Glutamatergic neuron (in vitro differentiated cells): ENCODE data around the gene CDV3. TPM values are rescaled to one million over a fixed set of nuclear protein-coding genes. Genes with fewer than 3 reads are reported as not detected.

Experiments
- DNase-seq: peaks from one replicate; pipeline ENCODE4 v3.0.0; 2022
- H3K27ac Mint-ChIP-seq: one replicate; pipeline ENCODE4 v1.8.0; 2020; ENCODE audit warnings: mild to moderate bottlenecking, mixed read lengths, inconsistent platforms; ENCODE audit not compliant: unreplicated experiment
- H3K27me3 Mint-ChIP-seq: one replicate; pipeline ENCODE4 v1.8.0; 2020; ENCODE audit warnings: mild to moderate bottlenecking, moderate library complexity, mixed read lengths, inconsistent platforms; ENCODE audit not compliant: unreplicated experiment
- H3K36me3 Mint-ChIP-seq: one replicate; pipeline ENCODE4 v1.8.0; 2020; ENCODE audit warnings: mild to moderate bottlenecking, mixed read lengths, inconsistent platforms; ENCODE audit not compliant: unreplicated experiment
- H3K4me1 Mint-ChIP-seq: one replicate; pipeline ENCODE4 v1.8.0; 2020; ENCODE audit warnings: mild to moderate bottlenecking, low read depth, mixed read lengths, inconsistent platforms; ENCODE audit not compliant: unreplicated experiment
- H3K4me3 Mint-ChIP-seq: one replicate; pipeline ENCODE4 v1.8.0; 2020; ENCODE audit warnings: mild to moderate bottlenecking, mixed read lengths, inconsistent platforms; ENCODE audit not compliant: unreplicated experiment
- H3K9me3 Mint-ChIP-seq: one replicate; pipeline ENCODE4 v1.8.0; 2020; ENCODE audit warnings: mild to moderate bottlenecking, moderate library complexity, mixed read lengths, inconsistent platforms; ENCODE audit not compliant: unreplicated experiment
- total RNA-seq: library from RNA; stranded (reverse); fragmentation: NEBNext Ultra II Directional; extraction: Animal tissue kit (Norgen Biotek cat#: 25700); gene quantifications from one replicate; pipeline ENCODE4 v1.2.1, GENCODE V29; 2021; ENCODE audit not compliant: unreplicated experiment
- TF ChIP-seq, protein P1 (sequence below): fragments of 200-600 bp; sonication (generic); IDR thresholded peaks from one replicate; pipeline ENCODE4 v1.5.0; 2021; ENCODE audit not compliant: partially characterized antibody, unreplicated experiment

The CDV3 gene
- total RNA-seq, 1 donor from 2014 or later = 91.2 TPM

DNA sequence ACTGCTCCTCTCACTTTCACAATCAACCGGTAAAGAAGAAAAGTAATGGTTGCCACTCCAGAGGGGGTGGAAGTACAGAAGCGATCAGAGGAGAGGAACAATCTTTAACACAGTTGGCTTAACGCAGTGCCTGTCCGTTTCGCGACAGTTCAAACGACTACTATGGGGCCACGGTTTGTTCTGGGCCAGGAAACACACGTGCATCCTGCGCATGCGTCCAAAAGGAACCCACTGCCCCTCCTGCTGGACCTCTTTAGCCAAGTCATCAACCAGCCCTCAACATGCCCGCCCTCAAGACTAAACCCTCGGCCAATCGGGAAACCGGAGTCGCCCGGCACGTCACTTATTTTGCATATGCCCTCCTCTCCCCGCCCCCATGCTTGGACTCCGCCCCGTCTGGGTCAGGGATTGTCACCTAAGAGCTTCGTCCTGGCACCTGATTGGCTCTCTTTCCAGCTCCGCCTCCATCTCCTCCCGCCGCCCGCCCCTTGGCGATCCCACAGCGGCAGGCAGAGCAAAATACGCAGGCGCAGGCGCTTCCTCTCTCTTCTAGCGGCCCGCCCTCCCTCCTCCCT lies 345 bp upstream of the CDV3 start:
- peak; percentile 100 for DNase-seq
- H3K9me3 Mint-ChIP-seq = peaks cover 6% of the 10 kb centered on the region
- TF ChIP-seq, protein P1, sequence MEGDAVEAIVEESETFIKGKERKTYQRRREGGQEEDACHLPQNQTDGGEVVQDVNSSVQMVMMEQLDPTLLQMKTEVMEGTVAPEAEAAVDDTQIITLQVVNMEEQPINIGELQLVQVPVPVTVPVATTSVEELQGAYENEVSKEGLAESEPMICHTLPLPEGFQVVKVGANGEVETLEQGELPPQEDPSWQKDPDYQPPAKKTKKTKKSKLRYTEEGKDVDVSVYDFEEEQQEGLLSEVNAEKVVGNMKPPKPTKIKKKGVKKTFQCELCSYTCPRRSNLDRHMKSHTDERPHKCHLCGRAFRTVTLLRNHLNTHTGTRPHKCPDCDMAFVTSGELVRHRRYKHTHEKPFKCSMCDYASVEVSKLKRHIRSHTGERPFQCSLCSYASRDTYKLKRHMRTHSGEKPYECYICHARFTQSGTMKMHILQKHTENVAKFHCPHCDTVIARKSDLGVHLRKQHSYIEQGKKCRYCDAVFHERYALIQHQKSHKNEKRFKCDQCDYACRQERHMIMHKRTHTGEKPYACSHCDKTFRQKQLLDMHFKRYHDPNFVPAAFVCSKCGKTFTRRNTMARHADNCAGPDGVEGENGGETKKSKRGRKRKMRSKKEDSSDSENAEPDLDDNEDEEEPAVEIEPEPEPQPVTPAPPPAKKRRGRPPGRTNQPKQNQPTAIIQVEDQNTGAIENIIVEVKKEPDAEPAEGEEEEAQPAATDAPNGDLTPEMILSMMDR = no peak
- peaks cover 2% of the 10 kb centered on the region for H3K27me3 Mint-ChIP-seq
- H3K4me1 Mint-ChIP-seq = peaks cover 14% of the 10 kb centered on the region
- peak overlapping the region; percentile 81 for H3K4me3 Mint-ChIP-seq
- H3K27ac Mint-ChIP-seq = peak overlapping the region; percentile 53
- H3K36me3 Mint-ChIP-seq = no peaks in the 10 kb centered on the region

DNA sequence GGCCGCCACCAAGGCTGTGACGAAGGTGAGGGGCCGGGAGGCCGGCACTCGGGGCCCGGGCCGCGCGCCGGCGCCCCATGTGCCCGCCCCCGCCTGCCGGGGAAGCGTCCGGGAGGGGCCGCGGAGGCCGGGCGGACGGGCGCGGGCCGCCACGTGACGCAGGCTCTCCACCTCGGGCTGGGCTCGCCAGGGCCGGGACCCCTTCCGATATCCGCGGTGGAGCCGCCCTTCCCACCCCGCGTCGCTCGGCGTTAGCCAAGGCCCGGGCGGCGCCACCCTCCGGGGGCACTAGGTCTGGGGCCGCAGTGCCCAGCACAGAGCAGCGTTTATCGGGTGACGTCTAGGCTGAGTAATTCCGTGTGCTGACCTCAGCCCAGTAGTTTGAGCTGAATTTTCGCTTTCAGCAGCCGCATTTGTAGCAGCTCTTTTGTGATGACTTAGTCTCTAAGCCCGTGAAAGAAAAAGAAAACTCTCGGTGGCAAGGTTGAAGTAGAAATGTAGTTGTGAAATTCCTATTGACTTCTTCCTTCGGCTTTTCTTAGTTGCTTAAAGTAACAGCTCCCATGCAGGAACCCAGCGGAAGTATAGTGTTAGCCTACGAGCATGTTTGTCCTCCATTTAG lies 885 bp downstream of the CDV3 start:
- Mint-ChIP-seq H3K27me3 (peaks cover 2% of the 10 kb centered on the region), H3K27ac (peak overlapping the region; percentile 80), H3K9me3 (peaks cover 6% of the 10 kb centered on the region), H3K4me1 (peaks cover 14% of the 10 kb centered on the region), H3K36me3 (no peaks in the 10 kb centered on the region), H3K4me3 (peak overlapping the region; percentile 96)
- peak; percentile 79 for DNase-seq
- TF ChIP-seq, protein P1 = no peak

DNA sequence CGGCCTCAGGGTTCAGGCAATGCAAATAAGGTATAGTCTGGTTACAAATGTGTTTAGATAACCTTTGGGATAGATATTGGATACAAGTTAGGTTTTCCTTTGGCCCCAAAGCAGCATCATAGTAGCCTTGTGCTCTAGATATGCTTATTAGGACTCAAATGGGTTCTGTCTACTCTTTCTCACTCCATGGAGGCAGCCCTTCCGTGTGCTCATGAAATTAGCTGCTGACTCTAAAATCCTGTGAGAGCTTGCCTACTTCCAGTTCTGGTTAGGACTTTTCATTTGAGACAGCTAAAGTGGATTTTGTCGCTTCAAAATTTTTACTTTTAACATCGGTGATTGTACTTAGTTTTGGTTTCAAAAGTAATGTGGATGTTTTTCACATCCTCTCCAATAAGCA lies 1.6 kb downstream of the CDV3 start:
- H3K27ac Mint-ChIP-seq = peak overlapping the region; percentile 80
- H3K27me3 Mint-ChIP-seq = peaks cover 2% of the 10 kb centered on the region
- peaks cover 6% of the 10 kb centered on the region for H3K9me3 Mint-ChIP-seq
- TF ChIP-seq, protein P1 = no peak
- no peak for DNase-seq
- peaks cover 14% of the 10 kb centered on the region for H3K4me1 Mint-ChIP-seq
- peak overlapping the region; percentile 96 for H3K4me3 Mint-ChIP-seq
- no peaks in the 10 kb centered on the region for H3K36me3 Mint-ChIP-seq

DNA sequence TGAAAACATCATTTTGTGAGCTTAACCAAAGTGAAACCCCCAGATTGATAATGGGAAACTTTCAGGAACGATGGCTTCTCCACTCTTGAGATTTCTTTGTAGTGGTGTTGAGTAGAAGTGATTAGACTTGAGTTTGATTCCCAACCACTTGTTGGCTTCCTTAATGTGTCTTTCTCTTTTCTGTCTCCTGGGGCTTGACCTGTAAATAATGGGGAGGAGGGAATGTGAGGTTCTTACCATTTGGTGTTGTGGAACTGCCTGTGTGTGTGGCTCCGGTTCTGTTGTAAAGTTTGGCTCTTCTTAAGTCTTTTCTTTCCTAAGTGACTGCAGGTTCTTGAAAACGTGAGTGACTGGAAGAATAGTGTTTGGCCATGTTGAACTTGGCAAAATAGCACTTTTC lies 2.7 kb downstream of the CDV3 start:
- no peaks in the 10 kb centered on the region for H3K36me3 Mint-ChIP-seq
- peak overlapping the region; percentile 63 for H3K4me3 Mint-ChIP-seq
- TF ChIP-seq, protein P1 = no peak
- H3K9me3 Mint-ChIP-seq = peaks cover 6% of the 10 kb centered on the region
- H3K4me1 Mint-ChIP-seq = peaks cover 14% of the 10 kb centered on the region
- H3K27ac Mint-ChIP-seq = no peak overlapping the region
- DNase-seq = no peak
- H3K27me3 Mint-ChIP-seq = peaks cover 2% of the 10 kb centered on the region

DNA sequence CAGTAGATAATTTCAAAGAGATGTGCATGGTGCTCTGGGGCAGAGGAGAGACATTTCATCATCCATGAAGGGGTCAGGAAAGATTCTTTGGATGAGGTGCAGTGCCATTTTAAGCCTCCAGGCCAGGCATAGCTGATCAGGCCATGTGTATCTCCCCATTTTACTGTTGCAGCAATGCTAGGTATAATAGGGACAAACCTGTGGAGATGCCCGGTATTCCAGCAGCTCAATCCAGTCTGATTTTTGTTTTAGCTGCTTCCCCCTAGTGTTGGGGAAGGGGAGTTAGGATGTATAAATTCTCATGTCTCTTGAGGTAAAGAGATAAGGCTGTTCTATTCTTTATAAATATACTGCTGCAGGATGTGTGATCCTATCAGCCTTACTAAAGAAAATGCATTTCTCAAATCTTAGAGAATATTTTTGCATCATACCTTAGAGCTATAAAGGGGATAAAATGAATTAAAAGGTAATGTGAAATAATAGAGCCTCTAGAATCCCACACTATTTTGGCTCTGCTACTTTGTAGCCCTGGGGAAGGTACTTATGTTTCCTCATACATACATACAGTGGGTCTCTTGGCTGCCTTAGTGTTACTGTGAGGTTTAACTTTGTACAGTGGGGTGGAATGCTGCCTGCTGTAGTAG lies 5.2 kb downstream of the CDV3 start:
- peak overlapping the region; percentile 59 for H3K27ac Mint-ChIP-seq
- H3K9me3 Mint-ChIP-seq = peaks cover 5% of the 10 kb centered on the region
- no peak overlapping the region for H3K4me3 Mint-ChIP-seq
- H3K27me3 Mint-ChIP-seq = no peaks in the 10 kb centered on the region
- peaks cover 14% of the 10 kb centered on the region for H3K4me1 Mint-ChIP-seq
- DNase-seq = no peak
- TF ChIP-seq, protein P1 = peak; percentile 67
- no peaks in the 10 kb centered on the region for H3K36me3 Mint-ChIP-seq
